K562 treated with DMSO at 1 percent for 48 hours (cell line): Measurements from ENCODE around the gene SYF2. TPM values are rescaled to one million over a fixed set of nuclear protein-coding genes. Genes with fewer than 3 reads are reported as not detected.

Experiments used
- total RNA-seq: library from RNA; unstranded; fragments of 300-600 nt; gene quantifications from 2 replicates; pipeline ENCODE4 v1.2.3, GENCODE V29; 2022; ENCODE audit warnings: low replicate concordance; ENCODE audit errors: extremely low read depth

SYF2 gene
- total RNA-seq = not detected in 2 replicates

DNA sequence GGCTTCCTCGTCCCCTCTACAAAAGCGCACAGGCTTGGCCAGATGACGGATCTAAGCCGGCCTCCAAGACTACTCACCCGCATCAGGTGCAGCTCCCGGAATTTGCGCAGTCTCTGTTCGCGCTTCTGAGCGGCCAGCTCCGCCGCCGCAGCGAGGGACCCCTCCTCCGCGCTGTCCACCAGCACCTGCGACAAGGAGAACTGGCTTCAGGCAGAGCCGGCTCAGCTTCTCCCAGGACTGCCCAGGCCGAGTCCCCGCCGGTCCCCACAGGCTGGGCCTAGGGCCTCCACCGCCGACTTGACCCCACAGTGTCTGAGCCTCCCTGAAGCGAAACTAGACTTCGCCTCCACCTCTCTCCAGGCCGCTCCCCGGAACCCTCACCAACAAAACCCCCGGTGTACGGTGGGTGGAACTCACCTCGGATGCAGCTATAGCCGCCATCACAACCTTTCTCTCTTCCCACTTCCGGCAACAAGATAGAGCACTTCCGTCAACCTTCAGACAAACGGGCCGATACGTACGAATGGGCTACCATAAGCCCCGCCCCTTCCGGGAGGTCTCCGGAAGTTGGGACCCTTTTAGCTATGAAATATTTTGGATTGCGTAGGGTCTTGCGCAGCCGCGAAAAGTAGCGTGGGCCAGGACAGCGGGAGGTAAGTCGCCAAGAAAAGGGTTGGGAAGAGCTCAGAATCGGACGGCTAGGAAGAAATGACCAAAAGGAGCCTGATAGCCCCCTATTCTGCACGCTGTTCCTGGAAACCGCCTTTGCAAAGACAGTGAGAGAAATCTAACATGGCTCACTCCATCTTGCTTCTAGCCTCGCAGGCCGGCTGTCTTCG, at the start of gene SYF2:
Gene SYF2 (minus strand): TSS at position 476 of the 839 bp plus-strand sequence. CDS start 35 bp downstream, at position 441.

DNA sequence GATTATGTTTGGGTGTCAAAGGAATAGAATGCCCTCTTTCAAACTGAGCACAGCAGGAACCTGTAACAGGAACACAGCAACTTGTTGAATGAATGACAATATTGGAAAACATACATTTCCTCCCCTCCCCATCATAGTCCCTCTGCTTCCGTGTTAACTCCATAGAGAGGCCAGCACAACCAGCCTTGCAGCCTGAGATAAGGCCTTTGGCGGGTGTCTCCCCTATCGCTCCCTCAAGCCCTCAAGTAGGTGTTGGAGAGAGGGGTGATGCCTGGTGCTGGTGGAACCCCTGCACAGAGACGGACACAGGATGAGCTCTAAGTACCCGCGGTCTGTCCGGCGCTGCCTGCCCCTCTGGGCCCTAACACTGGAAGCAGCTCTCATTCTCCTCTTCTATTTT, 39.9 kb upstream of the SYF2 start, which contains the start of gene RHD:
Gene RHD (plus strand): TSS at position 272 of the 400 bp plus-strand sequence. CDS start 39 bp downstream, at position 311.

DNA sequence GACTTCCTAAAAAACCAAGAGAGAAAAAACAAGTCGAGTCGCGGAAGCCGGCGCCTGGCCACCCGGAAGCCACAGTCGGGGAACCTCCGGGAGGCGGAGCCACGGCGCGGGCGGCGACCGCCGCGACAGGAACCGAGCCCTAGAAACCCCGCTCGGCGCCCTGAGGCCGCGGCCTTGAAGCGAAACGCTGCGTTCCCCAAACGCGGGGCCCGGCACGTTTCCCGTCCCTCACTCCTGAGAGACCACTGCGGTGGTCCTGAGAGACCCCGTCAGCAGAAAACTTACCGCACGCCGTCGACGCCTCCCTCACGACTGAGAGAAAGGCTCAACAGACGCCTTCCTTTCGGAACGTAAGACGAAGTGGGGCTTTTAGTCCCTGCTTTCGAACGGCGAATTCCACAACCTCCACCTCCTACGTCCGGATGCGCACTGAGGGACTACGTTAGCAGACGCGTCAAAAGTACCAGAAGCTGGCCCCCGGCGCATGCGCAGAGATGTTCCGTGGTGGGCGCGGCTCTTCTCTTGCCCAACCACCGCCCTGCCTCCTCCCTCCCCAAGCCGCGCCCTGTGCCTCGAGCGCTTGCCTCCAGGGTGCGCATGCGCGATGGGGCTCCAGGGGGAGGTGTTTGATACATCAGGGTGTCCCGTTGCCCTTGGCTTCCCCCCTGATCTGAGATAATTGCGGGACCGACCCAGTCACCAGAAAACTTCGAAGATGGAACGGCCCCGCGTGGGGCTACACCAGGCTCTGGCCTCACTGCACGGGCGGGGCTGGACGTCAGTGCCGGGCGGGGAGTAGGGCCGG, 14.9 kb upstream of the SYF2 start, which contains the start of gene RSRP1:
Gene RSRP1 (minus strand): TSS at position 431 of the 805 bp plus-strand sequence. CDS start 491 bp downstream, outside the sequence.

Other genes starting within 250 kb of the SYF2 start
- gene RSRP1, start 15.0 kb upstream of the SYF2 start, total RNA-seq = not detected in 2 replicates
- gene RHD, start 40.0 kb upstream of the SYF2 start, total RNA-seq = not detected in 2 replicates
- not detected in 2 replicates for gene TMEM50A, start 105.8 kb upstream of the SYF2 start, total RNA-seq
- gene RHCE, start 188.3 kb upstream of the SYF2 start, total RNA-seq = not detected in 2 replicates
- gene MACO1, start 198.4 kb upstream of the SYF2 start, total RNA-seq = not detected in 2 replicates